NCI-H69 (cell line): ENCODE measurements around the gene CEPT1.
"Not testable (repeated sequence)": the region's sequence is repeated elsewhere in the genome, so short reads cannot be mapped to it uniquely, and the experiment has no call there.

ENCODE experiments used
- DNase-seq: peaks from one replicate; lab custom pipeline; 2025; lab: John Stamatoyannopoulos, UW

The CEPT1 gene

DNA sequence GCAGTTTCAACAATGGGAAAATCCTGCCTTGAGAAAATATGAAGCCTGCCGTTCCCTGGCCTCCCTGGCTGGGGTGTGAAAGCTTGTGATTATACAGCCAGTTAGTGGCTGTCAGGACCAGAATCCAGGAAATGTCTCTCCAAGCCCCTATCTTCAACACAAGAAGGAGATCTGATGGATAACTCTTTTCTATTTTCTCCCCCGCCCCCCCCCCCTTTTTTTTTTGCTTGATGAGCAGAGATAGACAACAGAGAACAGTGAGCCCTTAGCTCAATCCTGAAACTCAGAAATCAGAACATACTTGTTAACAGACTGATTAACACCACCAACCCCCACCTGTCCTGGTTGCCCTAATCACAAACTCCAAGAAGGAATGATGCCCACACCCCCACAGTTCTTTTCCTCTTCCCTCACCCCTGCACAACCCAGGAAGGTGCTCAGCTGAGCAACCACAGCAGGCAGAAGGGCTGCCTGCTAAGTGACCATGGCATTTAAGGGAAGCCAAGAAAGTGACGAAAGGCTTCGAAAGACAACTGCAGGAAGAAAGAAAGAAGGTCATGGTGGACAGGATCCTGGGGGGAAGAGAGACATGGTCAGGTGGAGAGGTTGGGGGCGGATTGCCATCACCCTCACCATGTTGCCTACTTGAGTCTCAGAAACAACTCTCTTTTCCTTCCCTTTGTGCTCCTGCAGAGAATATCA is 72.8 kb downstream of the CEPT1 start:
- DNase-seq = no peak

DNA sequence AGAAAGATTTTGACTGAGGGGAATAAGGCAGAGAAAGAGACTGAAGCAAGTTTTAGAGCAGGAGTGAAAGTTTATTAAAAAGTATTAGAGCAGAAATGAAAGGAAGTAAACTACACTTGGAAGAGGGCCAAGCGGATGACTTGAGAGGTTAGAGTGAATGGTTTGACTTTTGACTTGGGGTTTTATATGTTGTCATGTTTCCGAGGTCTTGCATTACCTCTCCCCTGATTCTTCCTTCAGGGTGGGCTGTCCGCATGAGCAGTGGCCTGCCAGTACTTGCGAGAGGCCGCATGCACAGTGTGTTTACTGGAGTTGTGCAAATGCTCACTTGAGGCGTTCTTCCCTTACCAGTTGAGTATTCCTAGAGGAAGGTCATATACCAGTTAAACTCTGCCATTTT is 73.4 kb downstream of the CEPT1 start:
- DNase-seq = no peak

DNA sequence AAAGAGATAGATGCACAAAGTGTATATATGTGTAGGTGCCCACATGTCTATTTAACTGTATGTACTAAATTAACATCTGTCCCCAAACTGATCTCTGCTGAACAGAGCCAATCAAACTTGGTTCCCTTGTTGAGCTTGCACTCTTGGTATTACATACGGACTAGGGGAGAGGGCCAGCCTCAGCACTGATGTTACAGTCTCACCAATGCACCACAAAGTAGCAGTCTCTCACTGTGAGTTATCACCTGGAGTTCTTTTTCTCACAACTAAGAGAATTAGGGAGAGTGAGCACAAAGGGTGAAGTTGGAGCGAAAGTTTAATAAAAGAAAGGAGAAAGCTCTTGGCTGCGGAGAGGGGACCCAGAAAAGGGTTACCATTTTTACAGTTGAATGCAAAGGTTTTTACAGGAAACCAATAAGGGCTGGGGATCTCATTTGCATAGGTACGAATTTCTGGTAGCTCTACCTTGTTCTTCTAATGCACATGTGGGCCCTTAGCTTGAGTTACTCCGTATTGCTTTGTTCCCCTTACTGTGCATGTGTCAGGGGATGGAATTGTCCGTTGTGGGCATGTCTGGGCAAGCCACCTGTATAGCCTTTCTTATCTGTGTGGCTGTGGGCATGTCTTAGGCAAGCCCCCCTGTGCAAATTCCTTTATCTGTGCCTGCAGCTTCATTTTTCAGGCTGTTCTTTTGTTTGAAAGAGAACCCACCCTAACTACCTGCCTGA is 74.2 kb downstream of the CEPT1 start:
- peak; percentile 6 for DNase-seq

DNA sequence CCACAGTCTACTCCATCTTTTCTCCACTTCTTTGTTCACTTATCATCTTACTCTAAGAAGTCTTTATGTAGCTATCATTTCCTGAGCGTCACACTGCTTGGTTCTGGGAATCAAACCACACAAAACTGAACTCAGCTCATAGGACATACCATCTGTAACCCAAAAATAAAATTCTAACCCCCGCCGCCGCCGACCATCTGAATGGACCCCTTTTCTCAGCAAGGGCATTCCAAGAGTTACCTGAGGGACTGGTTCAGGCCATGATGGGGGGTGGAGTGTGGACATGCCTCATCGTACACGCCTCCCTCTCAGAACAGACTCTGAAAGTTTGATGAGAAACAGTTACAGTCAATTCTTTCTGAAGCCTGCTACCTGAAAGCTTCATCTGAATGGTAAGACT is 74.9 kb downstream of the CEPT1 start:
- no peak for DNase-seq

DNA sequence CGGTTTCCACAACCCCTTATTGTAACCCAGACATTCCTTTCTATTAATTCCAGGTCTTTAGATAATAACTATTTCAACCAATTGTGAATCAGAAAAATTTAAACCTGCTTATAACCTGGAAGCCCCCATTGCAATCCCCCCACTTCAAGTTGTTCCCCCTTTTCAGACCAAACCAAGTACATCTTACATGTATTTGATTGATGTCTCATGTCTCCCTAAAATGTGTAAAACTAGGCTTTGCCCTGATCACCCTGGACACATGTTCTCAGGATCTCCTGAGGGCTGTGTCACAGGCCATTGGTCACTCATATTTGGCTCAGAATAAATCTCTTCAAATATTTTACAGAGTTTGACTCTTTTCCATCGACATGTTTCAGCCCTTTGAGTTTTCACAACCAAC is 75.3 kb downstream of the CEPT1 start:
- not testable (repeated sequence) for DNase-seq

DNA sequence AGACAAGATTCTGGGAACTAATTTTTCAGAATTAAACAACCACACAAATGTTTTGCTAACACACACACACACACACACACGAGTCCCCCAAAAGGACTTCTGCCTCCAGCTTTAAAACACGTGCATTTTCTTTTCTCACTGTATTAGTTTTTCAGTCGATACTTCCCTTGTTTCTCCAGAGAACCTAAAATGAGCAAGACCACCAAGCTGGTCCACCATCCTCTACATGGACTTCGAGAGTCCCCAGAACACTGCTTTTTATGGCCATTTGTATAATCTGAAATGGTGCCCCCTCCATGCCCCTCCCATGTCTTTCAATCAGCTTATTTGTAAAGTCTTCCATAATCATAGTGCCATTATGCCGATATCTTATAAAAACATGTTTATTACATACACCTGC is 76.7 kb downstream of the CEPT1 start:
- DNase-seq = no peak

DNA sequence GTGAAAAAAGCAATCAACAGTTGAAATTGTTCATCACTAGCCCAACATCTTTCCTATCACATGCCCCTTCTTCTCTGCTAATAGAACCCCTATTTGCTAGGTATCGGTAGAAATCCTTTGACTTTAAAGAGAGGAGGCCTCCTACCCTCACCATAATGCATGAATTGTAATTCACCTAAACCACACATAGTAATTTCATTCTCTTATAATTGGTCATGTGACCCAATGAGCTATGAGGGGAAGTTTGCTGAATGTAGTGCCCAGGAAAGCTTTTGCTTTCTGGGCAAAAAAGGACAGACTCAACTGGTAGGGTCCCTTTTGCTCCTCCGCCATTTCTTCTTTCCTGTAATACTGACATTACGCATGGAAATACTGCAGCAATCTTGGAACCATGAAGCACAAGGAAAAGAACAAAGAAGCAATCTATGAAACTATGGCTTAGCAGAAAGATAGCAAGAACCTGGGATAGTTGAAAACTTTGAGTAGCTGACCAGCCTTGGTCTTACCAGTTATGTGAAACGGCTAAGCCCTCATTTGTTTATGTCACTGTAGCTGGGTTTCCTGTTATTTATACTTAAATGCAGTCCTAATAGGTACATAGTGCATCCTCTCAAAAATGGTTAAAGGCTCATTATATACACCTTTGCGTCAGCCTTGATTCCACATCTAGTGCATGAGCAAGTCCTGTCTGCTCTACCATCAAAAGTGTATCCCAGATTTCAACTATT is 77.3 kb downstream of the CEPT1 start:
- no peak for DNase-seq

DNA sequence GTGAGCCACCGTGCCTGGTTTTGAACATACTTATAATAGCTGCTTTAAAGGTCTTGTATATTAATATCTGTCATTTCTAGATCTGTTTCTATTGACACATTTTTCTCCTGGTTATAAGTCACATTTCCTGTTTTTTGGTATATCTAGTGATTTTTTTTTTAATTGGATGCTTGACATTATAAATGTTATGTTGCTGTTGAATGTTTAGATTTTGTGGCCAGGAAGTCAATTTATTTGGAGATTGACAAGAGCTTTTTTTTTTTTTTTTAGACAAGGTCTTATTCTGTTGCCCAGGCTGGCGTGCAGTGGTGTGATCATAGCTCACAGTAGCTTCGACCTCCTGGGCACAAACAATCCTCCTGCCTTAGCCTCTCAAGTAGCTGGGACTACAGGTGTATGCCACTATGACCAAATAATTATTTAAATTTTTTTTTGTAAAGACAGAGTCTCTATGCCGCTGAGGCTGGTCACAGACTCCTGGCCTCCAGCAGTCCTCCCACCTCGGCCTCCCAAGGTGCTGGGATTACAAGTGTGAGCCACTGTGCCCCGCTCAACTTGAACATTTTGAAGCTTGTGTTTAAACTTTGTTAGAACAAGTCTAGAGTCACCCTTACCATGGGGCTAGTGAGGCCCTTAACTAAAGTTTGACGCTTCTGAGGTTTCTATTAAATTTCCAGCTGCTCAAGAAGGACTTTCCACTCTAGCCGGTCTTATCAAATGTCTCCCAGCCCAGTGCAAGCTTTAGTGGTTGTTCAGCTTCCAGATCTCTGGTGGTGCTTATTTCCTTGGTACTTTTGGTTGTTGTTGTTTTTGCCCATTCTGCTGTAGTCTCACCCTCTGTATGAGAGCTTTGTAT is 78.9 kb downstream of the CEPT1 start:
- DNase-seq = no peak

DNA sequence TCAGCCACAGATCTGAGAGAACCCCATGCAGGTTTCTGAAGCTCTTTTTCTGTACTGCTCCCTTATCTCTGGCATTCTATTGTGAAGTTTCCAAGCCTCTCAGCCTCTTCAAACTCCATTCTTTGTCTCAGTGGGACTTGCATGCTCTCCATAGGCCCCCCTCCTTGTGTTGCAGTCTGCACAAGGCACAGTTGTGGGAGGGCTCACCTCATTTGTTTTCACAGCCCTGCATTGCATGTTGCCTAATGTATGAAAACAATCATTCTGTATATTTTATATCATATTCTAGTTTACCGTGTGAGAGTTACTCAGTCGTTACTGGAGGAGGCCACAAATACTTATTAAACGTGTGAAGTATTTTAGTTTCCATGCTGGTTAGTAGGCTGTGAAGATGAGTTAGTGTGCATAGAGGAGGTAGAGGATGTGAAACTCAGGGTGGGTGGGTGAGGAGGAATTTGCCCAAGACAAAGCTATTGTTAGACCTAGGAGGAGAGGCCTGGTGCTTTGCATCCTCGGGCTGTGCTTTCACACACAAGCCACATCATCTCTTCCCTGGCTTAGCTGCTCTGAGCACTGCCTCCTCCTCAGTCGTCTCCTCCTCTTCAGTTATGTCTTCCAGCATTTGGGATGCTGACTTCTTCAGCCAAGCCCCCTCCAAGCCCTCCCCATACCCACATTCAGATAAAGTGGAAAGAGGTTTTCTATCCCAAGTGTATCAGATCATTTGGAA is 79.7 kb downstream of the CEPT1 start:
- DNase-seq = no peak

DNA sequence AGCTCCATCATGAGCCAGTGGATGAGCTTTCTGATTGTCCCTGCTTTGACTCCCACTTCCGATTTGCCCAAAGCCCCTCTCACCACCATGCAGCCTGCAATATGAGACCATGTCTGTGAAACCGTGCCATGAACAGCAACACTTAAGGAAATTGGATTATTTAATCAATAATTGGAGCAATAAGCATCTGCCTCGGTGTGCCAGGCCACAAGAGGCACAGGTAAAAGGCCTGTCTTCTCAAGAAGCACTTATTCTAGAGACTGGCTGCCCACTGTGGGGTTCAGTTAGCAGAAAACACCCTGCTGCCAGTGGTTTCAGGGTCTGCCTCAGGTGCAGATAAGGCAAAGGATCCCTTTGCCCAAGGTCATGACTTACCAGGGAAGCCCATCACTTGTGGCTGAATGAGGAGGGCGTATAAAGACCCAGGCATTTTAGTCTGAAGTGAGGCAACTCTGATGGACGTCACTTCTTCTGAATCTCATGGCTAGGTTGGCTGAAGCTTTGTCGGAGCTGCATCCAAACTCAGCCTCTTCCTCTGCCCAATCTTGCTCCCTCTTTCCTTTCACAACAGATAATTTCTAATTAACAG is 80.4 kb downstream of the CEPT1 start:
- no peak for DNase-seq

DNA sequence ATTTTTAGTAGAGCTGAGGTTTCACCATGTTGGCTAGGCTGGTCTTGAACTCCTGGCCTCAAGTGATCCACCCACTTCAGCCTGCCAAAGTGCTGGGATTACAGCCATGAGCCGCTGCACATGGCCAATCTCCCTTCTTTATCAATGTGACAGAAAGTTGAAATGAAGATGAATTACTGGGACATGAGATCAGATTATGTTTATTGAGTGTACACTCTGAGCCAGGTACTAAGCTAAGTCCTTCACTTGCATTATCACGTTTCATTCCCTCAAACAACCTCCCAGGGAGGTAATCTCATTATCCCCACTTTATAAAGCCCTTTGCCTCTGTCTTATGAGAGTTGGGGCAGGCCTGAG is 81.2 kb downstream of the CEPT1 start:
- no peak for DNase-seq

DNA sequence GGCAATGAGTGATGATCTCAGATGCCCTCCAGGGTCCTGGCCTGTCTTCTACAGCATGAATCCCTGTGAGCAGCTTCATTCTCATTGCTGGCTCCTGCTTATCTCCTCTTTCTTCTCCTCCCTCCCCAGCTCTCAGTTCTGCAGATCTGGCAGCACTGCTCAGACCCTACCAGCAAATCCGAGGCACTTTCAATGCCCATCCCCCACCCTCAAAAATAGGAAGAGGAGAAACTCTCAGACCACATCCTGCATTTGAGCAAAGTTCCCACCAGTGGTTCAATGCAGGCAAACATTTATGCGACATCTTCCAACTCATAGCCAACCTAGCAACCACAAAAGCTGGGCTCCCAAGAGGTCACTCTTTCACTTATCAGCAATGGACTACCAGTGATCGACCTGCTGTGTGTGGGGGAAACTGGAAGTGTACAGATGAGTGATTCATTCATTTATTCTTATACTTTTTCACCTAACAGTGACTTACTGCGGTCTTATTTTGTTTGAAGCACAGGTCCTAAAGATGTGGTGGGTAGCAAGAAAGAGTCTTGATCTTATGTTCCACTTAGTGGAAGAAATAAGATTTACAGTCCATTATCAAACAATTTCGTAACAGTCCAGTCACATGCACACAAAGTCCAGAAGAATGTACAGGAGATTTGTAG is 81.7 kb downstream of the CEPT1 start:
- DNase-seq = no peak

DNA sequence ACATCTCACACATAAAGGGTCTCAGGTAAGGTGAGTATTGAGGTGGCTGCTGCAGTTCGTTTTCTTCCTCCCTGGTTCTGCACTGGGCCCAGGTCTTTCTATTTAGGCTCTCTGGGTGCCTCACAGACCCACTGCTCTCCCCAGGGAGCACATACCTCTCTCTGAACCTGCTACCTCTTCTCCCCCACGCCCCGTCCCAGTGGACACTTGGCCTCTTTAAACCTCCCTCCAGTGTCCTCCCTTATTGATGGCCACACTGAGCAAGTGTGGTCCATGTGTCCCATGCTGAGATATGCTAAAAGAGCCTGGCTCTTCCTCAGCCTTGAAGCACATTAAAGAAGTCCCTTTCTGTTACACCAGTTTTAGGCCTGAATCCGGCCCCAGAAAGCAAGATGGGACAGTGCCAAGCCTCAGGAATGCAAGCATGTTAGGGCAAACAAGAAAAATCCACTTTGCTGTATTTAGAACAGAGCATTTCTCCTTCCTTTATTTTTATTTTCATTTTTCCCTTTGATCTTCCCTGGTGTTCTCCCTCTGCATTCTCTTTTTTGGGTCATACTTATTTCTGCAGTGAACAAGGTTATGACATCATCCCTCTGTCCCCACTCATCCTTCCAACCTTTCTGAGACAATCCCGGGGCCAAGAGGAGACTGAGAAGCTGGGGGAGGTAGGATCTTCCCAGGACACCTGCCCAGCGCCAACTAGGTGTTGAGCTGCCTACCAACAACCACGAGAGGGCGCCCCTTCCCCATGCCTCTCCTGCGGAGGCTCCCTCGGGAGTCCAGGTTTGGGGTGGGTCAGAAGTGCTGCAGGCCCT is 82.5 kb downstream of the CEPT1 start:
- DNase-seq = peak; percentile 63

DNA sequence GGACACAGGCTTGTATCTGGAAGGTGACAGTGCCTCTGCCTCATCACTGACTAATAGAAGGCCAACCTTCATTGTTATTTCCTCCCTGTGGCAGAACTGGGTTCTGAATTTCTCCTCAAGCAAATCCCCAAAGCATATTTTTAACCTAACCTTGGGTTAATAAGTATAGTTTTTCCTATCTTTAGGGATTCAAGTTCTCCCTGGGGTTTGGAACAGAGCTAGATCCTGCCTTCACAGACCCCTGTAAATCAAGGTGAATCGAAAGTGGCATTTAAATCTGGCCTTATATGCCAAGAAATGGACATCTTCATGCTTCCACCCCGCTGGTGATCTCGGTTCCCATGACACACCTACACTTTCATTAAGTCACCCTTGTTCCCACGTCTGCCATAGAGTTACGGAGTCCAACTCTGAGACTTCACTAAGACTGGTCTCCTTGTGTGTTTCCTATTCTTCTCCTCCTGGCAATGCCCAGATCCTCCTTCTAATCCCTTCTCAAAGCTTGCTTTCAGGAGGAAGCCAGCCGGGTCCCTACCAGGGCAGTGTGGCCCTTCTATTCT is 83.2 kb downstream of the CEPT1 start:
- no peak for DNase-seq

DNA sequence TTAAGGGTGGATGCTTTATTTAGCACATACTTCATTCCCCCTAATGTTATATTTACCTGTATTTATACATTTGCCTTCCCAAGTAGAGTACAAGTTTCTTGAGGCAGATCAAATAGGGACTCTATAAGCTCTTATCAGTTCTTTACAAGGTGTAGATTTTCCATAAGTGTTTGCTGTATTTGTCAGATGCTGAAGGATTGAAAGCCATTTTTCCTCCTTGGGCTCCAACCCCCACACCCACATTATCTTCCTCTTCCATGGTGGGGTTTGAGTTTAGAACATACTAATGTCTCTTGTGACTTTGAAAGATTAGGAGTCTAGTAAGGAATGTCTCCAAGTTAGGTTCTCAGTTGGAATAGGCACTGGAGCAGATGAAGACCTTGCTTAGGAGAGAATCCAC is 85.1 kb downstream of the CEPT1 start:
- no peak for DNase-seq

DNA sequence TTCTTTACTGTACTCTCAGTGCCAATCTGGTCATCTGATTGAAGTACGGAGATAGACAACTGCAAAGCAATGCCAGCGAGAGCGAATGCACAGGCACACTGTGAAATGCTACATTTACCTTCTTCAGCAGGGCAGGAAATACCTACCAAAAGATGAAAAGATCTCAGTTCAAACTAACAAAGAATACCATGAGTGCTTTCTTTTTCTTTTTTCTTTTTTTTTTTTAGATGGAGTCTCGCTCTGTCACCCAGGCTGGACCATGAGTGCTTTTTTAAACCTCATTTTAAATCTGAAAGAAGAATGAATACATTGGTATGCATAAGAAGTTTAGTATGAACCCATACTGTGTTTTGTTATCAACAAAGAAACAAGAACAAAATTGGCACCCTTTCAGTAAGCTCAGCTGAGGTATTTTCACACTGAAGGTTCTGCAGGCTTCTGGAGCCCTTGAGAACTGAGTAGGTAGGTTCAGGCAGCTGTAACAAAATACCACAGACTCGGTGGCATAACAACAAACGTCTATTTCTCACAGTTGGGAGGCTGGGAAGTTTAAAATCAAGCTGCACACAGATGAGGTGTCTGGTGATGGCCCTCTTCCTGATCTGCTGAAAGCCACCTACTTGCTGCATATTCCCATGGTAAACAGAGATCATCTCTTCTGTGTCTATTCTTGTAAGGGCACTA is 85.8 kb downstream of the CEPT1 start:
- no peak for DNase-seq

DNA sequence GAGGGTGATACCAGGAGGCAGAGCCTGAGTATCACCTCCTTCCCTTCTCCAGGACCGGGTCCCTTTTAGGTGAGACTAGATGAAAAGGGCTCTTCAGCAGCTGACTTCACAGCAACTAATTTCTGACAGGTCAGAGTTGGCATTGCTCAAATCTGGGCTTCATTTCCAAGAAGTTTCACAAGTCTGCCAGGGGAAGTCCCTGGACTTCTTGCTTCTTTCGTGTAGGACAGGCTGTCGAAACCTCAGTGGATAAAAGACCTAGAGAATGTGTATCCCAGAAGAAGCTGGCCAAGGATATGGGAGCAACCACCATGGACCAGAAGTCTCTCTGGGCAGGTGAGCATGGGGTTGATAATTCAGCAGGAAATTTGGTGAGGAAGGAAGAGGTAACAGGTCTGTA is 87.4 kb downstream of the CEPT1 start, which contains the start of gene CHI3L2:
CHI3L2 (plus strand) TSS at position 280 of the 400 bp plus-strand sequence; CDS start at position 297, 17 bp downstream.
- DNase-seq = no peak

DNA sequence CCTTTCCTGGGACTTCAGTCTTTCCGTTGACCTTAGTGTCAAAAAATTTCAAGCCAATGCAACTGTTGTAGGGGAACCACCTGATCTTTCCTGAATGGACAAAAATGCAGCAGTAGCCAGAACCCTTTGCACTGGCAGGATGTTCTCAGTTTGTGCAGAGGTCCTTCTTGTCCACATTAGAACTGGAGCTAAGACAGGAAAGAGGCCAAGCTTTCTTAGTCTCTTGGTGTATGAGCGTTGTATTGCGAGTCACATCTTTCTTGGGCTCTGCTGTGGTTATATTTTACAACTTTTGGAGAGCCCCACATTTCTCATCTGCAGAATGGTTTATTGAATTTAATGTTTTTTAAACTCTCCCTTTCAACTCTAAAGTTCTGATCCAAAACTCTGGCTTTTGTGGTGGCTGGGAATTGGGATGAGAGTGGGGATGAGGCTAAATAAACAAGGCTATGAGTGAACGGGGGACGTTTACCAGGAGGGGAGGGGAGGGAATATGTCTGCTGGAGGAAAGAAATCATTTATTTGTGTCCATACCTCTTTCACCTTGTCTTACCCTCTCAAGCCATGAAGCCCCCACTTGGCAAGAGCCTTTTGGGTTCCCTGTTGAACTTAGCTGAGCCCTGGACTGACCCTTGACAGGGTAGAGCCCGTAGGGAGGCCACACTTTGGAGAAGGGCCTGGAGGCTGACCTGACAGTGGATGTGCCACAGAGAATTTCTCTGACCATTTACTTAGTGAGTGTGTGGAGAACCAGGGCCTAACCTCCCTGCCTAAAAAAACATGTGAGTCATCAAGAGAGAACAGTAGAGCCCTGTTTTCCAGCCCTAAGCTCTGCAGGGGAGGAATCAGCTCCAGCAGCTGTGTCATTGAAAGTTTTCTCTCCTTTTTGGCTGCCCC is 88.1 kb downstream of the CEPT1 start:
- no peak for DNase-seq
